Measurements from ENCODE around the gene HRAS. TPM values are rescaled to one million over a fixed set of nuclear protein-coding genes. Genes with fewer than 3 reads are reported as not detected.

HRAS gene
- total RNA-seq, 4 donors from 2014 or later: 82.9 to 131 (median 96.2) TPM

- DNase-seq (ENCODE audit: low spot score in 2 of 2): peak; percentile 64 to 74
- no peak overlapping the region for H3K4me3 ChIP-seq
- no peaks in the 10 kb centered on the region for H3K9me3 ChIP-seq
- WGBS: 86% methylated on average over 17 of the region's 28 CpGs
- TF ChIP-seq EP300 (IDR thresholded peaks at IDR 0.05) (no peak), CTCF (IDR thresholded peaks at IDR 0.05) (no peak), POLR2AphosphoS5 (IDR thresholded peaks at IDR 0.05) (no peak), POLR2A (IDR thresholded peaks at IDR 0.05) (no peak)
- no peaks in the 10 kb centered on the region for H3K27me3 ChIP-seq
- no peak overlapping the region for H3K27ac ChIP-seq
- H3K4me1 ChIP-seq: peaks cover 34% of the 10 kb centered on the region
- H3K36me3 ChIP-seq: peaks cover 31% of the 10 kb centered on the region
Measured at GRCh38 chr11:530960-531831, 4.2 kb downstream of the HRAS start.

- TF ChIP-seq POLR2A (IDR thresholded peaks at IDR 0.05) (no peak), POLR2AphosphoS5 (IDR thresholded peaks at IDR 0.05) (no peak), CTCF (IDR thresholded peaks at IDR 0.05) (no peak), EP300 (IDR thresholded peaks at IDR 0.05) (no peak)
- DNase-seq (ENCODE audit: low spot score in 2 of 2): peak in 1 of 2 donors; percentile 75
- Histone ChIP-seq H3K27ac (no peak overlapping the region), H3K4me1 (peaks cover 28% of the 10 kb centered on the region), H3K36me3 (peaks cover 31% of the 10 kb centered on the region), H3K27me3 (no peaks in the 10 kb centered on the region), H3K4me3 (no peak overlapping the region), H3K9me3 (no peaks in the 10 kb centered on the region)
- whole genome bisulfite sequencing: 73% methylated on average over 8 of the region's 18 CpGs
Measured at GRCh38 chr11:529728-530411, 5.5 kb downstream of the HRAS start.

- H3K36me3 ChIP-seq: peaks cover 31% of the 10 kb centered on the region
- no peak for TF ChIP-seq CTCF (IDR thresholded peaks at IDR 0.05)
- no peak for TF ChIP-seq POLR2AphosphoS5 (IDR thresholded peaks at IDR 0.05)
- TF ChIP-seq EP300 (IDR thresholded peaks at IDR 0.05): no peak
- no peak for TF ChIP-seq POLR2A (IDR thresholded peaks at IDR 0.05)
- no peaks in the 10 kb centered on the region for H3K27me3 ChIP-seq
- 92% methylated on average over 2 of the region's 29 CpGs for WGBS
- H3K9me3 ChIP-seq: no peaks in the 10 kb centered on the region
- H3K4me1 ChIP-seq: peaks cover 20% of the 10 kb centered on the region
- no peak overlapping the region for H3K27ac ChIP-seq
- DNase-seq (ENCODE audit: low spot score in 2 of 2): no peak
- no peak overlapping the region for H3K4me3 ChIP-seq
Measured at GRCh38 chr11:528815-529727, 6.3 kb downstream of the HRAS start.

- 89% methylated on average over 16 of the region's 30 CpGs for WGBS
Measured at GRCh38 chr11:528166-528814, 7.1 kb downstream of the HRAS start.

More at GRCh38 chr11:528166-528814, 7.1 kb downstream of the HRAS start:
- Histone ChIP-seq H3K4me1 (peaks cover 12% of the 10 kb centered on the region), H3K4me3 (no peak overlapping the region), H3K9me3 (no peaks in the 10 kb centered on the region), H3K27ac (no peak overlapping the region), H3K36me3 (peaks cover 27% of the 10 kb centered on the region), H3K27me3 (no peaks in the 10 kb centered on the region)
- DNase-seq (ENCODE audit: low spot score in 2 of 2): no peak
- TF ChIP-seq POLR2A (IDR thresholded peaks at IDR 0.05) (no peak), CTCF (IDR thresholded peaks at IDR 0.05) (no peak), EP300 (IDR thresholded peaks at IDR 0.05) (no peak), POLR2AphosphoS5 (IDR thresholded peaks at IDR 0.05) (no peak)
